HepG2 (cell line): Measurements from ENCODE around the gene ZSCAN21. TPM values are rescaled to one million over a fixed set of nuclear protein-coding genes. Genes with fewer than 3 reads are reported as not detected.

Experiments used
- CREM ChIP-seq, 2 experiments: sonication (generic) in 1 of 2; formaldehyde crosslinking in 1 of 2; IDR thresholded peaks; 2 replicates each; pipeline versions ENCODE4 v1.4.0 to v1.6.1; 2016 to 2020; ENCODE audit warnings: antibody characterized with exemption in 1 of 2, mild to moderate bottlenecking in 1 of 2, missing genetic modification reagents in 1 of 2
- CSRNP1 ChIP-seq: sonication (generic); formaldehyde crosslinking; IDR thresholded peaks from 2 replicates; pipeline ENCODE4 v1.8.1; 2023; ENCODE audit warnings: mild to moderate bottlenecking, missing genetic modification reagents
- E2F2 ChIP-seq: sonication (generic); formaldehyde crosslinking; IDR thresholded peaks from 2 replicates; pipeline ENCODE4 v1.4.0; 2020; ENCODE audit warnings: missing genetic modification reagents, borderline replicate concordance
- GATAD2A ChIP-seq: IDR thresholded peaks from 2 replicates; pipeline ENCODE4 v1.6.1; 2016
- IKZF5 ChIP-seq: IDR thresholded peaks from 2 replicates; pipeline ENCODE4 v1.6.1; 2018; ENCODE audit warnings: missing genetic modification reagents, mild to moderate bottlenecking, missing compliant biosample characterization
- IRX3 ChIP-seq: sonication (generic); formaldehyde crosslinking; IDR thresholded peaks from 2 replicates; pipeline ENCODE4 v1.8.1; 2023; ENCODE audit warnings: mild to moderate bottlenecking, low read depth, missing genetic modification reagents, borderline replicate concordance
- LCORL ChIP-seq, 2 experiments: fragments of 450-650 bp in 1 of 2; sonication (generic) in 1 of 2; formaldehyde crosslinking in 1 of 2; IDR thresholded peaks; 2 replicates each; pipeline versions ENCODE4 v1.5.0 to v1.6.1; 2017 to 2020; ENCODE audit warnings: antibody characterized with exemption in 1 of 2, missing genetic modification reagents in 1 of 2
- MIER2 ChIP-seq: IDR thresholded peaks from 2 replicates; pipeline ENCODE4 v1.6.1; 2016; ENCODE audit warnings: missing biosample characterization, missing genetic modification reagents
- NBN ChIP-seq: fragments of 450-650 bp; conservative IDR thresholded peaks from 2 replicates; pipeline ENCODE4 v1.6.1; 2017
- NFE2L1 ChIP-seq: sonication (generic); formaldehyde crosslinking; IDR thresholded peaks from 2 replicates; pipeline ENCODE4 v1.4.0; 2020; ENCODE audit warnings: missing genetic modification reagents, mild to moderate bottlenecking, borderline replicate concordance
- NFE2L2 ChIP-seq: fragments of 150-350 bp; IDR thresholded peaks from 2 replicates; pipeline ENCODE4 v1.6.1; 2014; ENCODE audit warnings: low read length
- POGZ ChIP-seq: sonication (generic); formaldehyde crosslinking; IDR thresholded peaks from 2 replicates; pipeline ENCODE4 v1.4.0; 2020; ENCODE audit warnings: mild to moderate bottlenecking, missing genetic modification reagents
- RARA ChIP-seq: IDR thresholded peaks from 2 replicates; pipeline ENCODE4 v1.6.1; 2016; ENCODE audit warnings: missing genetic modification reagents, missing compliant biosample characterization
- RXRB ChIP-seq: IDR thresholded peaks from 2 replicates; pipeline ENCODE4 v1.6.1; 2016; ENCODE audit warnings: borderline replicate concordance, missing genetic modification reagents, missing compliant biosample characterization
- TMF1 ChIP-seq: sonication (generic); formaldehyde crosslinking; IDR thresholded peaks from 2 replicates; pipeline ENCODE4 v1.8.1; 2022; ENCODE audit warnings: low read depth, missing genetic modification reagents
- ZBTB25 ChIP-seq: IDR thresholded peaks from 2 replicates; pipeline ENCODE4 v1.6.1; 2018; ENCODE audit warnings: missing genetic modification reagents
- ZNF598 ChIP-seq: sonication (generic); formaldehyde crosslinking; IDR thresholded peaks from 2 replicates; pipeline ENCODE4 v1.5.1; 2020; ENCODE audit warnings: mild to moderate bottlenecking, missing genetic modification reagents, borderline replicate concordance
- ZNF879 ChIP-seq: sonication (generic); formaldehyde crosslinking; IDR thresholded peaks from 2 replicates; pipeline ENCODE4 v1.8.1; 2023; ENCODE audit warnings: missing genetic modification reagents
- ZNF883 ChIP-seq: sonication (generic); formaldehyde crosslinking; IDR thresholded peaks from 2 replicates; pipeline ENCODE4 v1.5.1; 2020; ENCODE audit warnings: mild to moderate bottlenecking, missing genetic modification reagents; ENCODE audit errors: not compliant biosample characterization
- polyA plus RNA-seq, 8 experiments: library from polyadenylated mRNA; depleted of rRNA in 3 of 8; stranded (reverse) in 7 of 8; unstranded in 1 of 8; fragments of >200 nt; fragmentation: Illumina TruSeq in 4 of 8; extraction: Trizol in 4 of 8; gene quantifications; 2 replicates each; pipeline versions ENCODE4 v1.2.1 to v1.2.3, GENCODE V29; 2011 to 2016; ENCODE audit warnings: low read depth in 4 of 8, missing spikeins in 1 of 8, mixed read lengths in 1 of 8; ENCODE audit not compliant: insufficient read depth in 1 of 8
- total RNA-seq, 5 experiments: library from RNA; depleted of rRNA; stranded (reverse); fragments of >200 nt; fragmentation: Illumina TruSeq; extraction: Trizol; gene quantifications; 2 replicates each; pipeline ENCODE4 v1.2.3, GENCODE V29; 2016; ENCODE audit warnings: low read depth in 1 of 5
- TF ChIP-seq, protein P1 (sequence below): sonication (generic); formaldehyde crosslinking; IDR thresholded peaks from 2 replicates; pipeline ENCODE4 v1.4.0; 2020; ENCODE audit warnings: mild to moderate bottlenecking, missing genetic modification reagents

ZSCAN21 gene
- total and polyA plus RNA-seq, 2 of the 13 experiments (the other 11 are each of a cell fraction or from before 2014, with no cell fraction given): 7.0 to 10.0 TPM

DNA sequence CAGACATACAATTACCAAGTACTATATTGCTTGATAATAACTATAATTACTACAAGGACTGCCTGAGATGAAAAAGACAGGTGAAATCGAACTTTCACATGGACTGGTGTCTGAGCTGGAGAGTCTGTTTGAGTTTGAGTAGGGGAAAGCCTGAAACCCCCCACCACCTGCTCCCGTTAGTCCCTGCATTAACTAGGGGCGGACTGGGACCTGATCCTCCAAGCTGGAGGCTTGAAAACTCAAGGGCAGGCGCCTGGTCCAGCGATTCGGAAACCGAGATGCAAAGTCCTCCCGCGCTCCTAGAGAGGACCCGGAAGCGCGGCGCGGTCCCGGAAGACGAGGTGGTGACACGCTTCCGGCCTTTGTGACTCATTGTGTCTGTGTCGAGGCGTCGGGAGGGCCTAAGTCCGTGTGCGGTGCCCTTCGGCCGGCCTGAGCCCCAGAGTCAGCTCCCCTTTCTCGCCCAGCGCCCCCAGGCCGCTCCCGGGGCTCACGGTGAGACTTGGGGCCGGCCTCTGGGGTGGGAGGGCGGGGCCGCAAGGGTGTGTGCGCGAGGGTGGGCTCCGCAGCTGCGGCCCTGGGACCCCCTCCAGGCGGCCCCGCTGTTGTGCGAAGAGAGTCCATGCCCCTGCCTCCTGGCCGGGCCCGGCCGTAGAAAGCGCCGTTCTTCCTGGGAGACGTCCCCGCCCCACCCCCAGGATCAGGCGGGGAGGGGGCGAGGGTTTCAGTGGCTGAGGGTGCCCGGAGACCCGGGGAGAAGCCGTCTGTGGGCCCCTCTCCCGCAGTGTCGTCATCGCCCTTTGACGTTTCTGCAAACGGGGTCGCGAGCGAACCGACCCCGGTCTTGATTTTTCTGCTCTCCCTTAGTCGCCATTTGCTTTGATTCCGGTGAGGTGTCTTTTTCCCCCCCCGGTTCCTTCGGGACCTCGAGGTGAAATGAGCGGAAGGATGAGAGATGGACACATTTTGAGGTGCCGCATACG lies 34.1 kb upstream of the ZSCAN21 start, which contains the start of gene ZKSCAN1 (continued):
- TF ChIP-seq MIER2 (no peak), ZNF598 (CRISPR knock-in tag) (0 out of 2 replicates have a peak, but pooled peaks have one; percentile 27), ZNF883 (CRISPR knock-in tag) (no peak), E2F2 (0 out of 2 replicates have a peak, but pooled peaks have one; percentile 60), NBN (no peak), NFE2L1 (CRISPR knock-in tag) (no peak), TMF1 (CRISPR knock-in tag) (0 out of 2 replicates have a peak, but pooled peaks have one; percentile 40), CSRNP1 (CRISPR knock-in tag) (0 out of 2 replicates have a peak, but pooled peaks have one; percentile 56), NFE2L2 (no peak), GATAD2A (CRISPR knock-in tag) (peak; percentile 63; the same call in 1 of the 2 replicates), RARA (CRISPR knock-in tag) (no peak; the same call in 1 of the 2 replicates), CREM (IDR thresholded peaks at IDR 0.05) (peak; percentile 91), CREM (CRISPR knock-in tag; IDR thresholded peaks at IDR 0.05) (no peak), RXRB (CRISPR knock-in tag) (peak; percentile 51; the same call in 1 of the 2 replicates), ZNF879 (0 out of 2 replicates have a peak, but pooled peaks have one; percentile 75), LCORL (IDR thresholded peaks at IDR 0.05) (no peak), LCORL (CRISPR knock-in tag; IDR thresholded peaks at IDR 0.05) (no peak), IKZF5 (CRISPR knock-in tag) (peak; percentile 78; the same call in 1 of the 2 replicates), POGZ (peak; percentile 60; the same call in 1 of the 2 replicates), ZBTB25 (CRISPR knock-in tag) (peak; percentile 68; the same call in 1 of the 2 replicates), IRX3 (CRISPR knock-in tag) (0 out of 2 replicates have a peak, but pooled peaks have one; percentile 30)
- TF ChIP-seq, protein P1, sequence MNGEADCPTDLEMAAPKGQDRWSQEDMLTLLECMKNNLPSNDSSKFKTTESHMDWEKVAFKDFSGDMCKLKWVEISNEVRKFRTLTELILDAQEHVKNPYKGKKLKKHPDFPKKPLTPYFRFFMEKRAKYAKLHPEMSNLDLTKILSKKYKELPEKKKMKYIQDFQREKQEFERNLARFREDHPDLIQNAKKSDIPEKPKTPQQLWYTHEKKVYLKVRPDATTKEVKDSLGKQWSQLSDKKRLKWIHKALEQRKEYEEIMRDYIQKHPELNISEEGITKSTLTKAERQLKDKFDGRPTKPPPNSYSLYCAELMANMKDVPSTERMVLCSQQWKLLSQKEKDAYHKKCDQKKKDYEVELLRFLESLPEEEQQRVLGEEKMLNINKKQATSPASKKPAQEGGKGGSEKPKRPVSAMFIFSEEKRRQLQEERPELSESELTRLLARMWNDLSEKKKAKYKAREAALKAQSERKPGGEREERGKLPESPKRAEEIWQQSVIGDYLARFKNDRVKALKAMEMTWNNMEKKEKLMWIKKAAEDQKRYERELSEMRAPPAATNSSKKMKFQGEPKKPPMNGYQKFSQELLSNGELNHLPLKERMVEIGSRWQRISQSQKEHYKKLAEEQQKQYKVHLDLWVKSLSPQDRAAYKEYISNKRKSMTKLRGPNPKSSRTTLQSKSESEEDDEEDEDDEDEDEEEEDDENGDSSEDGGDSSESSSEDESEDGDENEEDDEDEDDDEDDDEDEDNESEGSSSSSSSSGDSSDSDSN (CRISPR knock-in tag): peak; percentile 61; the same call in 1 of the 2 replicates
